ENCODE data around the gene VGLL1.
A peak's percentile ranks its signal among the peaks of the same experiment; 100 is the strongest.

VGLL1 gene

DNA sequence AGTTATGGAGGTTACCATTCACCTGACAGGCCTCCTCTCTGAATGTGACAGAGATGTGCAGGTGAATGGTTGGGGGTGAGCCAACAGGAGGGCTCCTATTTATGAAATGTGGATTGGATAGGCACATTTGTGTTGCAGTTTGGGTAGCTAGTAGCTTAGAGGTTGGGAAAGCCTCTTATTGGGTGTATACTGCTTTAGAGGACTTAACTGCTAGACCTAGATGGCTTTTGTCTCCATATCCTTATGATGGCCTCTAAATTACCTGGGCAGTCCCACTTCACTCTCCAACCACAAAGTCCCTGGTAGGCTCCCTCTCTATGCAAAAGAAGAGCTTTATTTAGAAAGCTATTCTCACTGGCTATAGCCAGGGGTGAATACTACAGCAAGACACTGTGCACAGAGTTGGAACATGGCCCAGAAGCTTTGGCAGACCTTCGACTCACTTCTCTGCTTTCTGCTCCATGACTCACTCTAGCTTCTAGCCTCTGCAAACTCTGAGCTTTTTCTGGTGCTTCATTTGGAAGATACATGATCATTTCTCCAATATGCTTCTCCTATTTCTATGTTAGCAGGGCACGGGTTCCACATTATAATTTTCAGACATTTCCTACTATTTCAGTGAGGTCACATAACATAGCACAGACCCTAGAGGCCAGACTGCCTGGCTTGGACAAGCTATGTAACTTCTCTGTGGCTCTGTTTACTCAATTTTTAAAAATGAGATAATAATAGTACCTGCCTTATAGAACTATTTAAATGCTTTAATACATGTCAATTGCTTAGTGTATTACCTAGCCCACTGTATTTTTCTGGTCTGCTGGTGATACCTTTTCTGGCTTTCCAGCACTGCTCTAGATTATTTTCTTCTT, 6.0 kb upstream of the VGLL1 start:
- Histone ChIP-seq H3K9me3 (no peaks in the 10 kb centered on the region), H3K4me3 (no peak overlapping the region), H3K27me3 (no peaks in the 10 kb centered on the region), H3K27ac (peak overlapping the region in 1 of 2 donors; percentile 30), H3K36me3 (no peaks in the 10 kb centered on the region), H3K4me1 (peaks cover 0 to 12% (median 4%) of the 10 kb centered on the region in 4 donors)
- intact Hi-C loops (cut with DNase I; ENCODE audit: low total_unique reads): loop anchor here (5.0 kb wide), 1 partner anchor 1479 kb away; no protein-coding TSS in a partner anchor
- TF ChIP-seq, protein P1, sequence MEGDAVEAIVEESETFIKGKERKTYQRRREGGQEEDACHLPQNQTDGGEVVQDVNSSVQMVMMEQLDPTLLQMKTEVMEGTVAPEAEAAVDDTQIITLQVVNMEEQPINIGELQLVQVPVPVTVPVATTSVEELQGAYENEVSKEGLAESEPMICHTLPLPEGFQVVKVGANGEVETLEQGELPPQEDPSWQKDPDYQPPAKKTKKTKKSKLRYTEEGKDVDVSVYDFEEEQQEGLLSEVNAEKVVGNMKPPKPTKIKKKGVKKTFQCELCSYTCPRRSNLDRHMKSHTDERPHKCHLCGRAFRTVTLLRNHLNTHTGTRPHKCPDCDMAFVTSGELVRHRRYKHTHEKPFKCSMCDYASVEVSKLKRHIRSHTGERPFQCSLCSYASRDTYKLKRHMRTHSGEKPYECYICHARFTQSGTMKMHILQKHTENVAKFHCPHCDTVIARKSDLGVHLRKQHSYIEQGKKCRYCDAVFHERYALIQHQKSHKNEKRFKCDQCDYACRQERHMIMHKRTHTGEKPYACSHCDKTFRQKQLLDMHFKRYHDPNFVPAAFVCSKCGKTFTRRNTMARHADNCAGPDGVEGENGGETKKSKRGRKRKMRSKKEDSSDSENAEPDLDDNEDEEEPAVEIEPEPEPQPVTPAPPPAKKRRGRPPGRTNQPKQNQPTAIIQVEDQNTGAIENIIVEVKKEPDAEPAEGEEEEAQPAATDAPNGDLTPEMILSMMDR (IDR thresholded peaks at IDR 0.05): no peak
- peak; percentile 66 to 83 for DNase-seq

DNA sequence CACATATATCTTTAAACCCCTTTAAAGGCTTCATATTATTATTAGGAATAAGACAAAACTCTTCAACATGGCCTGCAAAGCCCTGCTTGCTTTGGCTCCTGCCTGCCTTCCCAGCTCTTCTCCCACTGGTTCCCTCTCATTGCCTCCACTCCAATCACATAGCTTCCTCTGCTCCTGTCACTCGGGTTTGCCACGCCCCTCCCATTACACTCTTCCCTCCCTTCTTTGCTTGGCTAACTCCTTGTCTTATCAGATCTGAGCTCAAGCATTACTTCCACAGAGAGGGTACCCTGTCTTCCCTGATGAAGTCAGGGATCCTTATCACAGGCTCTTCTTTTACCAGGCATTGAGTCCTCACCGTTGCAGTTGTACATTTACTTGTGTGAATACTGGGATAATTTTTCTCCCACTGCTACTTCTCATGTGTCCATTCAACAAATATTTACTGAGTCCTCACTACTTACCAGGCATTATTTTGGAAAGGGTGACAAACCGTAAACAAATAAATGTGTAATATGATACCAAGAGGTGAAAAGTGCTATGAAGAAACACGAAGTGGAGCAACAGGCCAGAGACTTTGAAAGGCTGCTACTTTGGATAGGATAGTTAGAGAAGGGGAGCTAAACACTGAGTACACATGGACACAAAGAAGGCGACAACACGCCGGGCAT, 3.2 kb upstream of the VGLL1 start:
- H3K9me3 ChIP-seq: no peaks in the 10 kb centered on the region
- DNase-seq: no peak
- no peaks in the 10 kb centered on the region for H3K27me3 ChIP-seq
- intact Hi-C loops (cut with DNase I; ENCODE audit: low total_unique reads): loop anchor here (5.0 kb wide), 1 partner anchor 1481 kb away; no protein-coding TSS in a partner anchor
- peaks cover 0 to 12% (median 4%) of the 10 kb centered on the region in 4 donors for H3K4me1 ChIP-seq
- no peak overlapping the region for H3K4me3 ChIP-seq
- no peaks in the 10 kb centered on the region for H3K36me3 ChIP-seq
- TF ChIP-seq, protein P1 (IDR thresholded peaks at IDR 0.05): no peak
- no peak overlapping the region for H3K27ac ChIP-seq

DNA sequence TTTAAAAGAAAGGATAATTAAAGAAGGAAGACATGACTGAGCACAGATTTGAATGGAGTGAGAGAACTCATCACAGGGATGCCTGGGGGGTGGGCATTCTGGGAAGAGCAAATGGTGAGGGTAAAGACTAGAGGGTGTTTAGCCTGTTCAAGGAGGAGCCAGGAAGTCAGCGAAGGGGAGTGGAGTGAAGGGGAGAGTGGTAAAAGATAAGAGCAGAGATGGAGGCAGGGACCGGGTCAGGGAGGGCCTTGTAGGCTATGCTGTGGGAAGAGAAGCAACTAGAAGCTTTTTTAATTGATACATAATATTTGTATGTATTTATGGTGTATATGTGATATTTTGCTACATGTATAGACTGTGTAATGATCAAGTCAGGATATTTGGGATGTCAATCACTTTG, 2.2 kb upstream of the VGLL1 start:
- Histone ChIP-seq H3K27me3 (no peaks in the 10 kb centered on the region), H3K27ac (no peak overlapping the region), H3K4me1 (peaks cover 0 to 12% (median 4%) of the 10 kb centered on the region in 4 donors), H3K4me3 (no peak overlapping the region), H3K36me3 (no peaks in the 10 kb centered on the region), H3K9me3 (no peaks in the 10 kb centered on the region)
- TF ChIP-seq, protein P1 (IDR thresholded peaks at IDR 0.05): no peak
- DNase-seq: no peak
- intact Hi-C loops (cut with DNase I; ENCODE audit: low total_unique reads): loop anchor here (5.0 kb wide), 1 partner anchor 1482 kb away; no protein-coding TSS in a partner anchor

DNA sequence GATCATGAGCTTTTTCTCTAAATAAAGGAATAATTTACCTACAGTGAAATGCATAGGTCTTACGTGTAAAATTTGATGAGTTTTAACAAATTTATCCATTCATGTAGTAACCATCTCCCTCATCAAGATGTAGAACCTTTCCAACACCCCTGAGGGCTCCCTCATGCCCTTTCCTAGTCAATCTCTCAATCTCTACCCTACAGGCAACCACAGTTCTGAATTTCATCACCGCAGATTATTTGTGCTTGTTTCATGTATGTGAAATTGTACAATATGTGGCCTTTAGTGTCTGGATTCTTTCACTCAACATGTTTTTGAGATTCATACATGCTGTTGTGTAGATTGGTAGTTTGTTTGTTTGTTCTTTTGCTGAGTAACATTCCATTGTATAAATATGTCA, 2.1 kb downstream of the VGLL1 start:
- DNase-seq: no peak
- Histone ChIP-seq H3K4me3 (no peak overlapping the region), H3K27me3 (no peaks in the 10 kb centered on the region), H3K9me3 (no peaks in the 10 kb centered on the region), H3K4me1 (no peaks in the 10 kb centered on the region), H3K36me3 (no peaks in the 10 kb centered on the region), H3K27ac (no peak overlapping the region)
- TF ChIP-seq, protein P1 (IDR thresholded peaks at IDR 0.05): no peak
- intact Hi-C loops (cut with DNase I; ENCODE audit: low total_unique reads): no loop called here

DNA sequence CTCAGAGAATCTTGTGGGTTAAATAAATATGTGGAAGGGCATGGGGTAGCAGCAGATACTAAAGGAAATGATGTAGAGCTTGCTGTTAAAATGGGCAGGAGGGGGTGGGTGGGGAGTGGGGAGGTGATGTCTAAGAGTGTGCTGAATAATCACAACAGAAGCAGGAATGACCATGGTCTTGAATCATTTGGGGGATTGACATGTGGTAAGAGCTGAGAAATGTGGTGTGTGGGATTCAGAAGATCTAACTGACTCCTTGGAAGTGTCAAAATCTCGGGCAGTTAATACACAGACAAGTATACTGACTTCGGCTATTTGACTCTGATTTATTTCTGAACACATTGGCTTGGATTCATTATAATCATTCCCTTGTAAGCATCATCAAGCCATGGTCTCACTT, 6.8 kb downstream of the VGLL1 start:
- Histone ChIP-seq H3K9me3 (no peaks in the 10 kb centered on the region), H3K4me3 (no peak overlapping the region), H3K36me3 (no peaks in the 10 kb centered on the region), H3K27me3 (no peaks in the 10 kb centered on the region), H3K4me1 (no peaks in the 10 kb centered on the region), H3K27ac (no peak overlapping the region)
- intact Hi-C loops (cut with DNase I; ENCODE audit: low total_unique reads): no loop called here
- no peak for DNase-seq
- TF ChIP-seq, protein P1 (IDR thresholded peaks at IDR 0.05): no peak
